RCC 7860 (cell line): ENCODE measurements around the gene NPPB.
A peak's percentile ranks its signal among the peaks of the same experiment; 100 is the strongest.

Experiments
- DNase-seq: peaks from one replicate; pipeline ENCODE4 v3.0.0-alpha.2; 2015; ENCODE audit warnings: low spot score
- FAIRE-seq: peaks from 2 replicates; lab custom pipeline; 2012; peaks lifted over from hg19 to GRCh38; lab: Jason Lieb, UNC

Gene NPPB

DNA sequence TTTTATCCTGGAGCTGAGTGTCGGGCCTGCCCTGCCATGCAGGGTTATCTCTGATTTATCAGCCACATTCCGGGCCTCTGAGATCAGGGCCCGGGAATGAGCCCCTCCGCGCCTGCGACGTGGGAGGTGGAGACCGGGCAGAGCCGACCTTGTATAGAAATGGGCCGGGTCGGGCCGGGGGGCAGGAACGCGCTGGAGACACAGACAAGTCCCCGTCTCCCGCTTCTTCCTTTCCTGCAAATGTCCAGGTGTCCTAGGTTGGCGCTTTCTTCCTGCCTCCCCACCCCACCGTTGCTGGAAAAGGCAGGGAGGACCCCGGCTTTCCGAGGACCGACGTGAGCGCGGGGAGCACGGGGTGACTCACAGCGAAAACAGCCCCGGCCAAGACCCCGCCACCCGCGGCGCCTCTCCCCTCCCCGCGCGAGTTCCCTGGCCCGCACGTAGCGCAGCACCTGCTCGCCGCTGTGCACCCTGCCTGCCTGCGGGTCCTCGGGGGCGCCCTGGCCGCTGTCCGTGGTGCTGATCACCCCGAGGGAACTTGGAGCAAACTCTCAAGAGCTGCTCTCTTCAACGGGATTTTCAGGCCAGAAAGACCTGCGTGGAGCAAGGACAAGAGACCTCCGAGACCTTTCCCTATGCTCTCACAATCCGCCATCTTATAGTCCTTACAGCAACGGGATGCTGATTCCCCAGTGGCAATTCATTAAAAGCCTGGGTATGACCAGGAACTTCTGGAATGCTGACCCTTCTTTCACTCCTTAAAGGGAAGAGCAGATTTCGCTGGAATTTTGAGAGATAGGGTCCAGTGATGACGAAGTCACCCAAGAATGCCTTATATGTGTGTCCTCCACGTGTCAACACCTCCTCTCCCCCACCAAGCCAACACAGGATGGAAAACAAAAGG is 475 bp upstream of the NPPB start:
- FAIRE-seq, result no peak
- peak; percentile 40 for DNase-seq

DNA sequence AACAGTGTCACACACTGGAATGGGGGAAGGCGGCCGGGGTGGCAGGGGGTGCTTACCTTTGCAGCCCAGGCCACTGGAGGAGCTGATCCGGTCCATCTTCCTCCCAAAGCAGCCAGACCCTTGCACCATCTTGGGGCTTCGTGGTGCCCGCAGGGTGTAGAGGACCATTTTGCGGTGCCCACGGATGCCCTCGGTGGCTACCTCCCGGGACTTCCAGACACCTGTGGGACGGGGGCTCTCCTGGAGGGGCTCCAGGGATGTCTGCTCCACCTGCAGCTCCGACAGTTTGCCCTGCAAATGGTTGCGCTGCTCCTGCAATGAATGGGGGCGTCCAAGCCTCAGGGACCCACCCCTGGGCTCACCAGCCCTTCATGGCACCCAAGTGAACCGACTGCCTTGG is 587 bp downstream of the NPPB start:
- FAIRE-seq (no peak), DNase-seq (no peak)

GRCh38 chr1:11857164-11857851 is 1.4 kb downstream of the NPPB start:
- no peak for DNase-seq
- no peak for FAIRE-seq

DNA sequence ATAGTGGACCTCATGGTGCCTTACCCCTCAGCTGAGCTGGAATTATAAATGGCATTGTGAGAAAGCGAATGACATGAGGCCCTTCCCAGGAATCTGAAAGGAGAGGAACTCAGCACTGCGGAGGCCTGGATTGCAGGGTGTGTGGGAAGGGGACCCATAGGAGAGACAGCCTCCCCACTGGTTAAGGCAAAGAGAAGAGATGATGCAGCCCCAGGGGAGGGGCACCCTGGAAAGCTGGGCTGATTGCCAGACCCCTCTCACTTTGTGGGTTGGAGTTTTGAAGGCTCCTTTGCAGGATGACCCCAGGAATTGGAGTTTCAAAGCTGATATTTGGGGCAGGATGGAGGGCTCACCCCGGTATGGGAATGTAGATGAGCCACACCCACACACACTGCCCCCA is 2.0 kb downstream of the NPPB start:
- no peak for FAIRE-seq
- no peak for DNase-seq

DNA sequence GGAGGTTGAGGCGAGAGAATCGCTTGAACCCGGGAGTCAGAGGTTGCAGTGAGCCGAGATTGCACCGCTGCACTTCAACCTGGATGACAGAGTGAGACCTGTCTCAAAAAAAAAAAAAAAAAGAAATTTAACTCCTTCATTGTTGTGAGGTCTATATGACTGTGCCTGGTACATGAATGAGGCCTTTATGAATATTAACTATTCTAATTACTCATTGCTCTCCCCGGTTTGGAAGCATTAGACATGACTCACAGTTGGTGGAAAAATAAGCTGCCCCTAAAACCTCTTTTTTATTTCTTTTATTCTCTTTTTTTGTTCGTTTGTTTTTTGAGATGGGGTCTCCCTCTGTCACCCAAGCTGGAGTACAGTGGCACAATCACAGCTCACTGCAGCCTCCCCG is 3.3 kb downstream of the NPPB start:
- FAIRE-seq, result no peak
- no peak for DNase-seq

DNA sequence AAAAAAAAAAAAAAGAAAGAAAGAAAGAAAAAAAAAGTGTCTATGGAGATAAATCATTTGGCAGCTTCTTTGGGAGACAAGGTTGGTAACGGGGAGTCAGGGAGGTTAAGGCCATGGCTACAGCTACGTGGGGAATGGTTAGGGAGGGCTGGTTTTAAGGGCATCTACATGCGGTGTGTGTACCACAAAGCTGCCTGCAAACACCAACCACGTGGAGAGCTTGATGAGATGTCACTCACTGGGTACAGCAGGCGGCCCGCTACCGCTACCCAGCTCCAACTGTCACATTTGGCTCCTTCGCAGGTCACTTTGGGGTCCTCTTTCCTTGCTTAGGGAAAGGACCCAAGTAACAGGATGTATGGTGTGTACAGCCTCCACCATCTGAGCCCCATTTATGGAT is 4.2 kb downstream of the NPPB start:
- no peak for DNase-seq
- no peak for FAIRE-seq

GRCh38 chr1:11851180-11851579 is 7.6 kb downstream of the NPPB start:
- FAIRE-seq (no peak), DNase-seq (no peak)

GRCh38 chr1:11850156-11850555 is 8.6 kb downstream of the NPPB start:
- no peak for DNase-seq
- no peak for FAIRE-seq

DNA sequence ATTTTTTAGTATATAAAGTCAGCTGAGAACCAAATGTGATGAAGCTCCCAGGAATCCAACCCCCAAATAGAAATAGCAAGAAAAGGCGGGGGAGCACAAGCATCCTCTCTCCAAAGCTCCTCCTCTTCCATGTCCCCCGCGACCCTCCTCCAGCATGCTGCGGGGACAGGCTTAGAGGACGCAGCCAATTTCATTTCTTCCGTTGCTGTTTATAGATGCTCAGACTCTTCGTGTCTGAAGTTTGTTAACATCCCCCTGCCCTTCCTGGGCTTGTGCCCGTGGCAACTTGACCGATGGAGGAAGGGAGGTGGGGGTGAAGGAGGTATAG is 10.4 kb downstream of the NPPB start:
- no peak for DNase-seq

DNA sequence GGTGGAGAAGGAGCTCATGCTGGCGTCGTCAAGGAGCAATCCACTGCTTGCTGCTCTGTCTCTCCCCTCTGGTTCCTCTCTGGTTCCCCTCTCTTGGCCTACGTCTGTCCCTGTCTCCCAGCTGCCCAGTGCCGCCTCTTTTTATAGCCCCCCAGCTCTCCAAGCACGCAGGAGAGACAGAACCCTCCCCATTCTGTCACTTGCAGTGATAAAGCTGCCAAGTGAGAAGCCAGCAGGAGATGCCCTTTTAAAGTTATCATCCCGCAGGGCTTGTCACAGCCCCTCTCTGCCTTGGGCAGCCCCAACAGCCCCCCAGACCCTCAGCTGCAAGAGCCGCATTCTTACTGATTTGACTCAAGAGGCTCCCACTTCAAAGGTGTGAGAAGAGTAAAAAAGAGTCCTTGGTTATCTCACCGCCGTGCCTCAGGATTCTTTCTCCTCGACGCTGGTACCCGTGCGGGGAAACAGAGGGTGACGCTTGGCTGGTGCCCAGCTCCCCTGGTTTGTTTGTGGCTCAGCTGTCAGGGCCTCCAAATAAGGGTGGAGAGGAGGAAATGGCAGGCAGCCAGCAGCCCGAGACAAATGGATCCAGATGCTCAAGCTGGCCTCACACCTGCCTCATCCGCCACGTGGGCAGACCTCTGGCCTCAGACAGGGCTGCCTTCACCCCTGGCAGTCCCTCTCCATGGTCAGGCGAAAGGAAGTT is 10.9 kb downstream of the NPPB start, which contains the start of gene NPPA:
Gene NPPA, minus strand, starts transcription at position 117 of the 706 bp plus-strand sequence. Its CDS starts 99 bp downstream, at position 18.
- FAIRE-seq, result no peak
- no peak for DNase-seq

More for the DNA sequence above, 10.4 kb downstream of the NPPB start:
- FAIRE-seq, result no peak

DNA sequence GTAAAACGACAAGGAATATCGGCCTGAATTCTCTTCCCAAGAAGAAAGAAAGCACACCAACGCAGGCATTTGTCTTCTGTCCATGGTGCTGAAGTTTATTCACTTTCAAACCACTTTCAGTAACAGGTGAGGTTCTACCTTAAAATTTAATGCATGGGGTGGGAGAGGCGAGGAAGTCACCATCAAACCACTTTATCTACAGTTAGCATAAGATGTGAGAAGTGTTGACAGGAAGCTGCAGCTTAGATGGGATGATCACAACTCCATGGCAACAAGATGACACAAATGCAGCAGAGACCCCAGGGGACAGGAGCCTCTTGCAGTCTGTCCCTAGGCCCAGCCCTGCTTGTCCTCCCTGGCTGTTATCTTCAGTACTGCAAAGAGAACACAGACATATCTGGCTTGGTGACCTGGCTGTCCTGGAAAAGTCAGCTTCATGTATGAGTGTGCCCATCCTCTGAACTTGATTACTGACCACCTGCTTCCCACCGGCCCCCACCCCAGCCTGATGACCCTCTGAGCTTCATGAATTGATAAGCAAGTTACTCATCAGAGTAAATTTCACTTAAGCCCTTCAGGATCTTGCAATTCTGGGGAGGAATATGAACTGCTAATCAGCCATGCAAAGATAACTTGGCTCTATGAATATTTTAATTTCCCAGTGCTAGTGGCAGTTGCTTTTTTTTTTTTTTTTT is 13.0 kb downstream of the NPPB start:
- FAIRE-seq (no peak), DNase-seq (no peak)

DNA sequence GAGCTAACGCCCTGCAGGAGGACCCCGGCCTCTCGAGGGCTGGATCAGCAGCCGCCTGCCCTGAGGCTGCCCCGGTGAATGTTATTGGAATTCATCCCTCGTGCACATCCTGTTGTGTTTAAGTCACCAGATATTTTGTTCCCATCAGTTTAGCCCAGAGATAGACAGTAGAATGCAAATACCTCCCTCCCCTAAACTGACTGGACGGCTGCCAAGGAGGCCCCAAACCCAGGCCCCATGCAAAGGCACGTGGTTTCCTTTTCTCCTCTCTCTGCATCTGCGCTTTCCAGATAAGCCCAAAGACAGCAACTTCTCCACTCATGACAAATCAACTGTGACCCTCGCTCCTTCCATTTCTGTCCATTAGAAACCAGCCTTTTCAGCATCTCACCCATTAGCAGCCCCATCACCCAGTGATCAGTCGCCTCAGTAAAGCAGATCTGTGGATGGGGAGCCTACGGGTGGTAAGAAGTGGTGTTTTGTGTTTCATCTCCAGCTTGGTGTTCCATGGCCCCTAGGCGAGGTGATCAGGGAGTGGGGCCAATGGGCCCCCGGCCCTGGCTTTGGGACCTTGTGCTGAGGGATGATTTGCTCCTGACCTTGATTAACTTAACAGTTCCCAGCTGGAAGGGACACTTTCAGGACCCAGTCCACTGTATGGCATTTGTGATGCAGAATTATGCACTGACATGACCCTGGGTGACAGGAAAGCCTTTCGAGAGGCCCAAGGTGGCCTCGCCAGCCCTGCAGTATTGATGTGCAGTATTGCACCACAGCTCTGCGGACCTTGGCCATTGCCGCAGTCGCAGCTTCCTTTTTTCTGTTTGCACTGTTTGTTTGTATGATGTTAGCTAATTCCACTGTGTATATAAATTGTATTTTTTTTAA is 16.3 kb downstream of the NPPB start:
- DNase-seq (no peak), FAIRE-seq (no peak)

GRCh38 chr1:11841245-11842153 is 17.2 kb downstream of the NPPB start:
- DNase-seq (no peak), FAIRE-seq (no peak)

DNA sequence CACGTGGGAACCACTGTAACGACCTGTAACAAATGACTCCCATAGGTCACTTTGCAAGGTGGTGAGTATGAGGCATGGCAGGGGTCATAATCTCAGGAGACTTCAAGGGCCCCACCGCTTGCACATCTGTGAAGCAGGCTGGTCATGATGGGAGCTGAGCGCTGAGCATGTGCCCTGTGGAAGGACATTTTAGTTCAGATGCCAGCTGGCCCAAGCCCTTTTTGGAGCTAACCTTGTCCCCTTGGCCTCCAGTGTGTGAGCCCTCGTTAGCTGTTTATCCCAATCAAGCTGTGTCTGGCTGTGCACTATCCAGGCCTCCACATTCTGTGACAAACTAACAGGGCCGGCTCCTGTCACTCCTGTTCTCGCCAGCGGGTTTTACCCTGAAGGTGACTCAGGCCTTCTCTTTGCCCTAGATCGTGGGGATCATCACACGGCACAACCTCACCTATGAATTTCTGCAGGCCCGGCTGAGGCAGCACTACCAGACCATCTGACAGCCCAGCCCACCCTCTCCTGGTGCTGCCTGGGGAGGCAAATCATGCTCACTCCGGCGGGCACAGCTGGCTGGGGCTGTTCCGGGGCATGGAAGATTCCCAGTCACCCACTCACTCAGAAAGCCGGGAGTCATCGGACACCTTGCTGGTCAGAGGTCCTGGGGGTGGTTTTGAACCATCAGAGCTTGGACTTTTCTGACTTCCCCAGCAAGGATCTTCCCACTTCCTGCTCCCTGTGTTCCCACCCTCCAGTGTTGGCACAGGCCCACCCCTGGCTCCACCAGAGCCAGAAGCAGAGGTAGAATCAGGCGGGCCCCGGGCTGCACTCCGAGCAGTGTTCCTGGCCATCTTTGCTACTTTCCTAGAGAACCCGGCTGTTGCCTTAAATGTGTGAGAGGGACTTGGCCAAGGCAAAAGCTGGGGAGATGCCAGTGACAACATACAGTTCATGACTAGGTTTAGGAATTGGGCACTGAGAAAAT is 18.7 kb downstream of the NPPB start:
- no peak for DNase-seq
- no peak for FAIRE-seq

- FAIRE-seq (no peak), DNase-seq (peak; percentile 33)
Measured at GRCh38 chr1:11838349-11839272, 20.1 kb downstream of the NPPB start.

DNA sequence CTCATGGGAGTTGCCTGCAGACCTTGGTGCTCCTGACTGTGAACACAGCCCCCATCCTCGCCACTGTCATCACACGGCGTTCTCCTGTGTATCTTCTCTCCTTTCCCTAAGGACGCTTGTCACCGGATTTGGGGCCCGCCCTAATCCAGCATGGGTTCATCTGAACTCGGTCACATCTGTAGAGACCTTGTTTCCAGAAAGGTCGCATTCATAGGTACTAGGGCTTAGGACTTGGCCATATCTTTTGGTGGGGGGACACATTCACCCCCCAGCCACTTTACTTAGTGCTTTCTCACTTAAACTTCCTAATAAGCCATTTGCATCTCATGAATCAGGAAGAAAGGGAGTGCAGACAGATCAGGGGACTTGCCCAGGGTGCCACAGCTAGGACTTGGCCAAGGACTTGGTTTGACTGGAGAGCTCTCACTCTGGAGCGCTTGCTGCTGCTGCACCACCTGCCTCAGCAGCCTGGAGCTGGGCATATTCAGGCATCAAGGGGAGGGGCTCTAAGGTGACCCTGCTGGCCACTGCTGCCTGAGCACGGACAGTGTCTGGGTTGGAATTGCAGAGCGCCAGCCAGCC is 20.9 kb downstream of the NPPB start:
- DNase-seq (no peak), FAIRE-seq (no peak)
